HEK293T (cell line): ENCODE data around the gene LRIT1.

ENCODE experiments used
- CTCF ChIA-PET: fragments of 350-600 bp; formaldehyde crosslinking; extraction: SDS; loops from one replicate; lab custom pipeline; 2021; ENCODE audit warnings: antibody characterized with exemption, inconsistent platforms; lab: Yijun Ruan, JAX
- POLR2A ChIA-PET: fragments of 350-600 bp; formaldehyde crosslinking; extraction: SDS; loops from one replicate; lab custom pipeline; 2020; ENCODE audit warnings: antibody characterized with exemption, inconsistent platforms; lab: Yijun Ruan, JAX
- DNase-seq: peaks from one replicate; pipeline ENCODE4 v3.0.0; 2012; ENCODE audit warnings: mixed read lengths; ENCODE audit errors: extremely low spot score
- ARNT ChIP-seq: fragments of 450-650 bp; IDR thresholded peaks from 2 replicates; pipeline ENCODE4 v1.6.1; 2017; ENCODE audit warnings: mild to moderate bottlenecking
- BHLHE40 ChIP-seq: fragments of 450-650 bp; IDR thresholded peaks from 2 replicates; pipeline ENCODE4 v1.6.1; 2016; ENCODE audit warnings: mild to moderate bottlenecking, moderate library complexity, borderline replicate concordance
- CTBP1 ChIP-seq: fragments of 450-650 bp; IDR thresholded peaks from 2 replicates; pipeline ENCODE4 v1.6.1; 2016; ENCODE audit warnings: borderline replicate concordance
- ELF4 ChIP-seq: fragments of 450-650 bp; IDR thresholded peaks from 2 replicates; pipeline ENCODE4 v1.6.1; 2017; ENCODE audit warnings: antibody characterized with exemption
- FOXA1 ChIP-seq: fragments of 450-650 bp; IDR thresholded peaks from 2 replicates; pipeline ENCODE4 v1.6.1; 2016; ENCODE audit warnings: mild to moderate bottlenecking
- FOXK2 ChIP-seq: fragments of 450-650 bp; IDR thresholded peaks from 2 replicates; pipeline ENCODE4 v1.6.1; 2016; ENCODE audit warnings: mild to moderate bottlenecking
- FOXM1 ChIP-seq: fragments of 450-650 bp; IDR thresholded peaks from 2 replicates; pipeline ENCODE4 v1.6.1; 2017; ENCODE audit warnings: mild to moderate bottlenecking, borderline replicate concordance
- HDGF ChIP-seq: fragments of 450-650 bp; IDR thresholded peaks from 2 replicates; pipeline ENCODE4 v1.6.1; 2017; ENCODE audit warnings: antibody characterized with exemption, borderline replicate concordance
- L3MBTL2 ChIP-seq: fragments of 450-650 bp; conservative IDR thresholded peaks from 2 replicates; pipeline ENCODE4 v1.6.1; 2016; ENCODE audit warnings: mild to moderate bottlenecking
- LEF1 ChIP-seq: fragments of 450-650 bp; IDR thresholded peaks from 2 replicates; pipeline ENCODE4 v1.6.1; 2017; ENCODE audit warnings: mild to moderate bottlenecking, borderline replicate concordance
- NFRKB ChIP-seq: fragments of 450-650 bp; IDR thresholded peaks from 2 replicates; pipeline ENCODE4 v1.6.1; 2016; ENCODE audit warnings: mild to moderate bottlenecking, moderate library complexity
- PKNOX1 ChIP-seq: fragments of 450-650 bp; IDR thresholded peaks from 2 replicates; pipeline ENCODE4 v1.6.1; 2016
- SP1 ChIP-seq: fragments of 450-650 bp; IDR thresholded peaks from 2 replicates; pipeline ENCODE4 v1.6.1; 2017
- SUZ12 ChIP-seq: fragments of 450-650 bp; IDR thresholded peaks from 2 replicates; pipeline ENCODE4 v1.6.1; 2016; ENCODE audit warnings: mild to moderate bottlenecking
- TARDBP ChIP-seq: fragments of 450-650 bp; IDR thresholded peaks from 2 replicates; pipeline ENCODE4 v1.6.1; 2016
- ZNF384 ChIP-seq: fragments of 450-650 bp; IDR thresholded peaks from 2 replicates; pipeline ENCODE4 v1.6.1; 2016

Gene LRIT1

GRCh38 chr10:84256510-84257342 is 15.4 kb upstream of the LRIT1 start:
- ChIA-PET POLR2A (no interaction called here), CTCF (interaction anchor here (1.3 kb wide), 1 partner anchor 11 kb away, joined by 3 read pairs; no protein-coding TSS in a partner anchor)
- no peak for DNase-seq
- TF ChIP-seq FOXK2: no peak
- TF ChIP-seq LEF1: no peak

GRCh38 chr10:84254552-84255478 is 13.5 kb upstream of the LRIT1 start:
- TF ChIP-seq SUZ12 (no peak), TARDBP (no peak), PKNOX1 (no peak), CTBP1 (no peak), FOXM1 (no peak)
- ChIA-PET CTCF (interaction anchor here (1.1 kb wide), 1 partner anchor 13 kb away, joined by 3 read pairs; no protein-coding TSS in a partner anchor), POLR2A (no interaction called here)
- DNase-seq: no peak

GRCh38 chr10:84248794-84249193 is 7.4 kb upstream of the LRIT1 start:
- ChIA-PET CTCF (no interaction called here), POLR2A (no interaction called here)
- no peak for DNase-seq
- TF ChIP-seq CTBP1: no peak
- TF ChIP-seq SP1: no peak
- TF ChIP-seq NFRKB: no peak
- TF ChIP-seq PKNOX1: no peak
- no peak for TF ChIP-seq LEF1
- no peak for TF ChIP-seq ARNT
- TF ChIP-seq FOXM1: no peak
- no peak for TF ChIP-seq SUZ12
- TF ChIP-seq FOXA1: no peak

- ChIA-PET POLR2A (no interaction called here), CTCF (no interaction called here)
- TF ChIP-seq HDGF (no peak), FOXA1 (no peak), BHLHE40 (no peak), LEF1 (no peak), ARNT (no peak), SUZ12 (no peak), FOXM1 (no peak), L3MBTL2 (no peak), FOXK2 (no peak), PKNOX1 (no peak), SP1 (no peak), NFRKB (no peak), TARDBP (no peak)
Observed at GRCh38 chr10:84247496-84247895, 6.2 kb upstream of the LRIT1 start.

GRCh38 chr10:84244651-84245270 is 3.4 kb upstream of the LRIT1 start, which contains the start of gene RGR:
Gene RGR, plus strand, starts transcription at chr10:84245053. Its CDS starts 38 bp downstream, at chr10:84245091.
- ChIA-PET CTCF (no interaction called here), POLR2A (no interaction called here)
- TF ChIP-seq ELF4: no peak
- no peak for TF ChIP-seq NFRKB
- no peak for TF ChIP-seq SUZ12
- TF ChIP-seq FOXA1: no peak
- TF ChIP-seq HDGF: no peak
- TF ChIP-seq FOXK2: no peak
- no peak for TF ChIP-seq ARNT
- no peak for TF ChIP-seq LEF1
- TF ChIP-seq FOXM1: no peak
- no peak for TF ChIP-seq BHLHE40
- no peak for TF ChIP-seq SP1
- TF ChIP-seq L3MBTL2: no peak
- no peak for TF ChIP-seq TARDBP
- no peak for TF ChIP-seq ZNF384
- TF ChIP-seq CTBP1: no peak
- no peak for TF ChIP-seq PKNOX1
- DNase-seq: no peak

More at GRCh38 chr10:84247496-84247895, 6.2 kb upstream of the LRIT1 start:
- DNase-seq: no peak
